Jurkat, Clone E6-1 (cell line): ENCODE measurements around the gene STK24.

Experiments
- DNase-seq: peaks from one replicate; pipeline ENCODE4 v3.0.0-alpha.2; 2011; ENCODE audit warnings: low read depth, low spot score
- H3K4me3 ChIP-seq: 2 replicates; pipeline ENCODE4 v1.5.1; 2011; ENCODE audit warnings: mild to moderate bottlenecking, low read length, control low read depth, moderate library complexity

The STK24 gene

GRCh38 chr13:98466634-98467236 lies 110.2 kb downstream of the STK24 start:
- DNase-seq = no peak

GRCh38 chr13:98462946-98463345 lies 114.0 kb downstream of the STK24 start:
- no peak for DNase-seq
- H3K4me3 ChIP-seq = no peak overlapping the region

More at GRCh38 chr13:98466634-98467236, 110.2 kb downstream of the STK24 start:
- H3K4me3 ChIP-seq = no peak overlapping the region

GRCh38 chr13:98462241-98462882 lies 114.5 kb downstream of the STK24 start:
- no peak overlapping the region for H3K4me3 ChIP-seq
- no peak for DNase-seq

GRCh38 chr13:98461486-98462240 lies 115.2 kb downstream of the STK24 start:
- no peak overlapping the region for H3K4me3 ChIP-seq
- no peak for DNase-seq

GRCh38 chr13:98460516-98460915 lies 116.4 kb downstream of the STK24 start:
- no peak overlapping the region for H3K4me3 ChIP-seq
- no peak for DNase-seq

- no peak overlapping the region for H3K4me3 ChIP-seq
- DNase-seq = no peak
Measured at GRCh38 chr13:98459721-98460370, 117.1 kb downstream of the STK24 start.

- H3K4me3 ChIP-seq = no peak overlapping the region
- DNase-seq = no peak
Measured at GRCh38 chr13:98459171-98459681, 117.7 kb downstream of the STK24 start.

- H3K4me3 ChIP-seq = no peak overlapping the region
- no peak for DNase-seq
Measured at GRCh38 chr13:98458431-98458830, 118.5 kb downstream of the STK24 start.

- no peak overlapping the region for H3K4me3 ChIP-seq
- no peak for DNase-seq
Measured at GRCh38 chr13:98457053-98457452, 119.9 kb downstream of the STK24 start.

- no peak overlapping the region for H3K4me3 ChIP-seq
- peak; percentile 88 for DNase-seq
Measured at GRCh38 chr13:98456413-98456845, 120.5 kb downstream of the STK24 start.

- peak overlapping the region; percentile 11; the same call in 1 of the 2 replicates for H3K4me3 ChIP-seq
- peak; percentile 73 for DNase-seq
Measured at GRCh38 chr13:98454389-98454881, 122.5 kb downstream of the STK24 start.

GRCh38 chr13:98452851-98453843 lies 123.8 kb downstream of the STK24 start:
- no peak overlapping the region for H3K4me3 ChIP-seq
- no peak for DNase-seq

GRCh38 chr13:98451676-98452470 lies 125.0 kb downstream of the STK24 start:
- H3K4me3 ChIP-seq = no peak overlapping the region
- no peak for DNase-seq

GRCh38 chr13:98450539-98451111 lies 126.3 kb downstream of the STK24 start:
- H3K4me3 ChIP-seq = no peak overlapping the region
- DNase-seq = peak; percentile 64

- no peak for DNase-seq
- no peak overlapping the region for H3K4me3 ChIP-seq
Measured at GRCh38 chr13:98450026-98450425, 126.9 kb downstream of the STK24 start.

GRCh38 chr13:98449273-98449672 lies 127.6 kb downstream of the STK24 start:
- H3K4me3 ChIP-seq = no peak overlapping the region
- no peak for DNase-seq

GRCh38 chr13:98448642-98448928 lies 128.3 kb downstream of the STK24 start:
- no peak for DNase-seq
- H3K4me3 ChIP-seq = no peak overlapping the region
